K562 (cell line): ENCODE data around the gene PODN. TPM values are rescaled to one million over a fixed set of nuclear protein-coding genes. Genes with fewer than 3 reads are reported as not detected.

Experiments
- ATAC-seq: fragments of 200-7000 bp; cut with Tn5 transposase; 3 replicates; pipeline ENCODE4 v1.9.1; 2020; ENCODE audit warnings: moderate library complexity
- BruUV-seq: library from RNA; stranded (reverse); fragments of 400-500 nt; replicated peaks from 2 replicates; lab custom pipeline; 2021; lab: Mats Ljungman, UMichigan
- CTCF ChIA-PET: fragments of 300-600 bp; formaldehyde crosslinking; extraction: SDS; loops from one replicate; lab custom pipeline; 2021; ENCODE audit warnings: low intra/inter-chr PET ratio; lab: Yijun Ruan, JAX
- POLR2A ChIA-PET: fragments of 300-600, 350-650 bp; sonication (Branson Sonifier 250); formaldehyde crosslinking; extraction: SDS; loops from one replicate; lab custom pipeline; 2021; ENCODE audit warnings: antibody characterized with exemption, inconsistent platforms; lab: Yijun Ruan, JAX
- DNase-seq, 4 experiments: peaks; one replicate each; pipeline versions ENCODE4 v3.0.0 to v3.0.0-alpha.2; 2011 to 2018; ENCODE audit warnings: low spot score in 3 of 4, mixed read lengths in 3 of 4; ENCODE audit errors: extremely low read depth in 1 of 4
- FAIRE-seq: peaks from 2 replicates; lab custom pipeline; 2011; peaks lifted over from hg19 to GRCh38; lab: Jason Lieb, UNC
- H2AFZ ChIP-seq: 2 replicates; pipeline ENCODE4 v1.6.0; 2011; ENCODE audit warnings: low read depth, low read length, control low read depth, inconsistent platforms
- H3K27ac ChIP-seq: fragments of 200-600 bp; 3 replicates; pipeline ENCODE4 v1.8.0; 2011; ENCODE audit warnings: low read depth, mild to moderate bottlenecking, control low read depth, inconsistent platforms, low read length, moderate library complexity, mixed read lengths; ENCODE audit errors: extremely low read depth
- H3K27me3 ChIP-seq, 2 experiments: fragments of 300-600 bp in 1 of 2; 2 replicates in 1 of 2; 3 replicates in 1 of 2; pipeline versions ENCODE4 v1.6.0 to v1.8.0; 2011; ENCODE audit warnings: inconsistent platforms in 2 of 2, low read length in 2 of 2, mild to moderate bottlenecking in 1 of 2, mixed read lengths in 1 of 2, moderate library complexity in 1 of 2; ENCODE audit not compliant: control insufficient read depth in 2 of 2, insufficient read depth in 2 of 2
- H3K36me3 ChIP-seq: fragments of 300-600 bp; 3 replicates; pipeline ENCODE4 v1.8.0; 2011; ENCODE audit warnings: mild to moderate bottlenecking, low read length, inconsistent platforms; ENCODE audit not compliant: control insufficient read depth, insufficient read depth
- H3K4me1 ChIP-seq, 2 experiments: fragments of 200-600 bp in 1 of 2; replicated peaks in 1 of 2; 2 replicates in 1 of 2; 3 replicates in 1 of 2; pipeline versions ENCODE4 v1.5.1 to v1.8.0; 2011; ENCODE audit warnings: inconsistent platforms in 2 of 2, low read length in 2 of 2, mild to moderate bottlenecking in 1 of 2, mixed read lengths in 1 of 2, moderate library complexity in 1 of 2; ENCODE audit not compliant: control insufficient read depth in 2 of 2, insufficient read depth in 2 of 2
- H3K4me2 ChIP-seq: 2 replicates; pipeline ENCODE4 v1.6.1; 2011; ENCODE audit warnings: low read length, control low read depth, inconsistent platforms, mixed read lengths; ENCODE audit not compliant: insufficient read depth
- H3K4me3 ChIP-seq: fragments of 200-600 bp; sonication (generic), shearing (Covaris generic); 2 replicates; pipeline ENCODE4 v1.5.1; 2016; ENCODE audit warnings: control low read depth, inconsistent platforms
- H3K79me2 ChIP-seq: fragments of 200-600 bp; 3 replicates; pipeline ENCODE4 v1.8.0; 2011; ENCODE audit warnings: low read length, inconsistent platforms; ENCODE audit not compliant: control insufficient read depth, insufficient read depth
- H3K9ac ChIP-seq, 2 experiments: 2 replicates each; pipeline versions ENCODE4 v1.6.0 to v1.6.1; 2011; ENCODE audit warnings: low read depth in 2 of 2, low read length in 2 of 2, control low read depth in 1 of 2, inconsistent platforms in 1 of 2, mild to moderate bottlenecking in 1 of 2, mixed read lengths in 1 of 2; ENCODE audit not compliant: insufficient read depth in 1 of 2
- H3K9me1 ChIP-seq: one replicate; pipeline ENCODE4 v1.6.0; 2011; ENCODE audit warnings: inconsistent platforms, mild to moderate bottlenecking, low read length, moderate library complexity; ENCODE audit not compliant: control insufficient read depth, insufficient read depth
- H3K9me3 ChIP-seq: replicated peaks from 2 replicates; pipeline ENCODE4 v1.5.1; 2011; ENCODE audit warnings: low read depth, low read length, inconsistent platforms; ENCODE audit not compliant: control insufficient read depth, insufficient read depth
- H4K20me1 ChIP-seq: replicated peaks from 2 replicates; pipeline ENCODE4 v1.6.1; 2011; ENCODE audit warnings: low read length, inconsistent platforms, mixed read lengths; ENCODE audit not compliant: control insufficient read depth, insufficient read depth
- BRD4 ChIP-seq: fragments of 200-600 bp; sonication (generic); IDR thresholded peaks from 2 replicates; pipeline ENCODE4 v1.6.1; 2017; ENCODE audit warnings: inconsistent platforms
- CBX5 ChIP-seq: IDR thresholded peaks from 2 replicates; pipeline ENCODE4 v1.6.1; 2014; ENCODE audit warnings: low read depth, borderline replicate concordance
- E2F8 ChIP-seq: fragments of 450-650 bp; IDR thresholded peaks from 2 replicates; pipeline ENCODE4 v1.7.1; 2018; ENCODE audit warnings: mild to moderate bottlenecking, low read depth; ENCODE audit not compliant: partially characterized antibody
- ETV6 ChIP-seq, 3 experiments: fragments of 150-350 bp in 1 of 3; sonication (generic) in 1 of 3; formaldehyde crosslinking in 1 of 3; IDR thresholded peaks; 2 replicates each; pipeline versions ENCODE4 v1.6.1 to v1.8.0; 2014 to 2022; ENCODE audit warnings: borderline replicate concordance in 2 of 3, low read depth in 2 of 3, antibody characterized with exemption in 1 of 3, low read length in 1 of 3, mild to moderate bottlenecking in 1 of 3, missing genetic modification reagents in 1 of 3
- LARP7 ChIP-seq: fragments of 450-650 bp; IDR thresholded peaks from 2 replicates; pipeline ENCODE4 v1.6.1; 2016
- MAFK ChIP-seq: IDR thresholded peaks from 2 replicates; pipeline ENCODE4 v1.6.1; 2011; ENCODE audit warnings: low read length, improper control_type of control experiment
- MEF2A ChIP-seq: IDR thresholded peaks from 2 replicates; pipeline ENCODE4 v1.6.1; 2011; ENCODE audit warnings: low read depth, mild to moderate bottlenecking, low read length, moderate library complexity; ENCODE audit not compliant: control insufficient read depth
- NCOA2 ChIP-seq, 2 experiments: fragments of 450-650 bp; IDR thresholded peaks; 2 replicates each; pipeline ENCODE4 v1.6.1; 2018; ENCODE audit warnings: mild to moderate bottlenecking in 2 of 2, moderate library complexity in 1 of 2; ENCODE audit not compliant: partially characterized antibody in 2 of 2
- NFXL1 ChIP-seq: fragments of 450-650 bp; formaldehyde crosslinking; IDR thresholded peaks from 2 replicates; pipeline ENCODE4 v1.4.0; 2021; ENCODE audit warnings: mild to moderate bottlenecking
- NR4A1 ChIP-seq, 2 experiments: fragments of 250-450 bp in 1 of 2; fragments of 450-650 bp in 1 of 2; sonication (Bioruptor Pico) in 1 of 2; IDR thresholded peaks; 2 replicates each; pipeline versions ENCODE4 v1.4.0 to v1.6.1; 2016 to 2020; ENCODE audit warnings: mild to moderate bottlenecking in 2 of 2, missing compliant biosample characterization in 1 of 2, missing genetic modification characterization in 1 of 2, moderate library complexity in 1 of 2
- PTRF ChIP-seq: fragments of 450-650 bp; IDR thresholded peaks from 2 replicates; pipeline ENCODE4 v1.6.1; 2016; ENCODE audit warnings: mild to moderate bottlenecking, missing genetic modification characterization, missing compliant biosample characterization
- SRF ChIP-seq, 2 experiments: fragments of 250-450, 450-650 bp in 1 of 2; sonication (Bioruptor Pico) in 1 of 2; sonication (generic) in 1 of 2; formaldehyde crosslinking; IDR thresholded peaks; 2 replicates each; pipeline versions ENCODE4 v1.5.0 to v1.5.1; 2020 to 2022; ENCODE audit warnings: mild to moderate bottlenecking in 1 of 2, missing genetic modification reagents in 1 of 2
- ZNF445 ChIP-seq: fragments of 250-450 bp; sonication (Bioruptor Pico); IDR thresholded peaks from 2 replicates; pipeline ENCODE4 v1.4.0; 2020; ENCODE audit warnings: low read depth, mild to moderate bottlenecking, moderate library complexity
- ZNF57 ChIP-seq: fragments of 450-650 bp; formaldehyde crosslinking; IDR thresholded peaks from 2 replicates; pipeline ENCODE4 v1.4.0; 2020; ENCODE audit warnings: mild to moderate bottlenecking, moderate library complexity
- ZZZ3 ChIP-seq: fragments of 450-650 bp; IDR thresholded peaks from 2 replicates; pipeline ENCODE4 v1.6.1; 2016; ENCODE audit warnings: antibody characterized with exemption, mild to moderate bottlenecking, moderate library complexity
- WGBS: fragments of 100-300 bp; shearing (Covaris generic); methylation state at CpG from one replicate; pipeline ENCODE4 v1.1.6; 2016; ENCODE audit warnings: low coverage, mixed read lengths; ENCODE audit not compliant: insufficient coverage; ENCODE audit errors: missing lambda C conversion rate; 5-methylcytosine and 5-hydroxymethylcytosine counted together
- in situ Hi-C: fragments of 300-500 bp; cut with MboI; formaldehyde crosslinking; loops from 4 replicates; pipeline ENCODE4 v1.15.0; 2018; ENCODE audit warnings: inconsistent platforms, mixed read lengths
- intact Hi-C: fragments of 100-400 bp; cut with micrococcal nuclease; formaldehyde crosslinking; loops from 2 replicates; pipeline ENCODE4 v1.14.2; 2022
- polyA plus RNA-seq, 8 experiments: library from polyadenylated mRNA; depleted of rRNA in 4 of 8; stranded (reverse) in 5 of 8; unstranded in 3 of 8; fragments of >200 nt; fragmentation: Nextera tagmentation in 2 of 8; fragmentation: Illumina TruSeq in 1 of 8; extraction: Ambion mirVana in 2 of 8; extraction: Trizol in 1 of 8; gene quantifications; 2 replicates each; pipeline versions ENCODE4 v1.2.1 to v1.2.3, GENCODE V29; 2011 to 2014; ENCODE audit warnings: inconsistent platforms in 1 of 8, missing spikeins in 1 of 8
- total RNA-seq, 7 experiments: library from RNA; depleted of rRNA in 6 of 7; stranded (reverse); fragments of >200 nt in 6 of 7; fragmentation: Illumina TruSeq in 2 of 7; extraction: Trizol in 2 of 7; gene quantifications; 2 replicates each; pipeline versions ENCODE4 v1.2.1 to v1.2.3, GENCODE V29; 2011 to 2021; ENCODE audit warnings: low replicate concordance in 1 of 7
- TF ChIP-seq, protein P1 (sequence below): sonication (generic); formaldehyde crosslinking; IDR thresholded peaks from 2 replicates; pipeline ENCODE4 v1.8.0; 2022; ENCODE audit warnings: mild to moderate bottlenecking, missing genetic modification reagents, borderline replicate concordance
- TF ChIP-seq, protein P2 (sequence below): fragments of 450-650 bp; formaldehyde crosslinking; IDR thresholded peaks from 2 replicates; pipeline ENCODE4 v1.4.0; 2022; ENCODE audit warnings: missing genetic modification characterization

The PODN gene
- total and polyA plus RNA-seq, 9 of the 15 experiments (the other 6 are each of a cell fraction or from before 2014, with no cell fraction given) = not detected

GRCh38 chr1:53075206-53075605, 13.2 kb downstream of the PODN start:
- Histone ChIP-seq H2AFZ (no peak overlapping the region), H3K4me2 (no peak overlapping the region), H3K27ac (no peak overlapping the region), H3K9ac (0 out of 4 replicates have a peak overlapping the region, but pooled peaks of 1 of the 2 experiments have one; percentile 7), H3K79me2 (no peaks in the 10 kb centered on the region), H3K4me3 (no peak overlapping the region), H3K27me3 (peaks cover 4 to 24% of the 10 kb centered on the region in 2 experiments; a peak in 2 of 5 replicates), H3K9me1 (no peaks in the 10 kb centered on the region), H3K9me3 (no peaks in the 10 kb centered on the region), H3K36me3 (no peaks in the 10 kb centered on the region), H4K20me1 (no peaks in the 10 kb centered on the region), H3K4me1 (peaks cover 0 to 28% of the 10 kb centered on the region in 2 experiments; a peak in 2 of 5 replicates)
- CTCF ChIA-PET = no interaction called here
- intact Hi-C loops = no loop called here
- POLR2A ChIA-PET = interaction anchor here (0.6 to 1.2 kb wide), 2 partner anchors 13 to 91 kb away, joined by 4 read pairs; no protein-coding TSS in a partner anchor
- in situ Hi-C loops = loop anchor here (5.0 kb wide), 1 partner anchor 47 kb away; no protein-coding TSS in a partner anchor
- FAIRE-seq (no peak), ATAC-seq (no peak), DNase-seq (no peak)
- WGBS = 20% methylated on average over 4 of the region's 4 CpGs
- no TSS peak for BruUV-seq
- TF ChIP-seq SRF (CRISPR knock-in tag; IDR thresholded peaks at IDR 0.05) (no peak), NFXL1 (CRISPR knock-in tag) (no peak), CBX5 (no peak), ZNF445 (CRISPR knock-in tag) (no peak), NCOA2 (IDR thresholded peaks at IDR 0.05; ENCODE audit: partially characterized antibody in 2 of 2) (no peak), MAFK (no peak), LARP7 (no peak), MEF2A (no peak), NR4A1 (CRISPR knock-in tag; IDR thresholded peaks at IDR 0.05) (no peak), NR4A1 (tag; IDR thresholded peaks at IDR 0.05) (no peak), ZNF57 (no peak), PTRF (tag) (no peak), ZZZ3 (no peak), E2F8 (no peak), BRD4 (no peak), ETV6 (IDR thresholded peaks at IDR 0.05; ENCODE audit: borderline replicate concordance in 1 of 2, low read depth in 2 of 2, low read length in 1 of 2) (no peak), ETV6 (CRISPR knock-in tag; IDR thresholded peaks at IDR 0.05; ENCODE audit: borderline replicate concordance) (no peak)
- TF ChIP-seq, protein P1, sequence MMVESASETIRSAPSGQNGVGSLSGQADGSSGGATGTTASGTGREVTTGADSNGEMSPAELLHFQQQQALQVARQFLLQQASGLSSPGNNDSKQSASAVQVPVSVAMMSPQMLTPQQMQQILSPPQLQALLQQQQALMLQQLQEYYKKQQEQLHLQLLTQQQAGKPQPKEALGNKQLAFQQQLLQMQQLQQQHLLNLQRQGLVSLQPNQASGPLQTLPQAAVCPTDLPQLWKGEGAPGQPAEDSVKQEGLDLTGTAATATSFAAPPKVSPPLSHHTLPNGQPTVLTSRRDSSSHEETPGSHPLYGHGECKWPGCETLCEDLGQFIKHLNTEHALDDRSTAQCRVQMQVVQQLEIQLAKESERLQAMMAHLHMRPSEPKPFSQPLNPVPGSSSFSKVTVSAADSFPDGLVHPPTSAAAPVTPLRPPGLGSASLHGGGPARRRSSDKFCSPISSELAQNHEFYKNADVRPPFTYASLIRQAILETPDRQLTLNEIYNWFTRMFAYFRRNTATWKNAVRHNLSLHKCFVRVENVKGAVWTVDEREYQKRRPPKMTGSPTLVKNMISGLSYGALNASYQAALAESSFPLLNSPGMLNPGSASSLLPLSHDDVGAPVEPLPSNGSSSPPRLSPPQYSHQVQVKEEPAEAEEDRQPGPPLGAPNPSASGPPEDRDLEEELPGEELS = no peak
- TF ChIP-seq, protein P2, sequence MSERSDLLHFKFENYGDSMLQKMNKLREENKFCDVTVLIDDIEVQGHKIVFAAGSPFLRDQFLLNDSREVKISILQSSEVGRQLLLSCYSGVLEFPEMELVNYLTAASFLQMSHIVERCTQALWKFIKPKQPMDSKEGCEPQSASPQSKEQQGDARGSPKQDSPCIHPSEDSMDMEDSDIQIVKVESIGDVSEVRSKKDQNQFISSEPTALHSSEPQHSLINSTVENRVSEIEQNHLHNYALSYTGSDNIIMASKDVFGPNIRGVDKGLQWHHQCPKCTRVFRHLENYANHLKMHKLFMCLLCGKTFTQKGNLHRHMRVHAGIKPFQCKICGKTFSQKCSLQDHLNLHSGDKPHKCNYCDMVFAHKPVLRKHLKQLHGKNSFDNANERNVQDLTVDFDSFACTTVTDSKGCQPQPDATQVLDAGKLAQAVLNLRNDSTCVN = no peak
